ENCODE measurements around the gene MAP2K3. TPM values are rescaled to one million over a fixed set of nuclear protein-coding genes. Genes with fewer than 3 reads are reported as not detected.
"Not testable (repeated sequence)": the region's sequence is repeated elsewhere in the genome, so short reads cannot be mapped to it uniquely, and the experiment has no call there.

MAP2K3 gene
- total RNA-seq, 2 experiments from 2014 or later: 53.6 to 56.8 TPM

DNA sequence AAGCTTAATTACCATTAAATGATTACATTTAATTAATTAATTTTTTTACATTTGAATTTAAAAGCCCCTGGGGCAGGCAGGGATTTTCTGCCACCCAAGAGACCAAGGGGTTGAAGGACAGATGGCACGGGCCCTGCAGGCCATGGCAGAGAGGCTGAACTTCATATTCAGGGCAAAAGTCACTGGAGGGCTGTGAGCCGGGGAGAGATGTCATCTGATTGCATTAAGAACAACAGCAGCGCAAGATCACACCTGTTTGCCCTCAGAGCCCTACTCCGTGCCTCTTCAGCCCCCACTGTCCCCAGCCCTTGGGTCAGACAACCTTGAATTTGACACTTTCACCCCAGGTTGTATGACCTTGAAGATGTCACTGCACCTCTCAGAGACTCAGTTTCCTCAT lies 35.9 kb downstream of the MAP2K3 start:
- H3K4me3 Mint-ChIP-seq; H3K4me1 Mint-ChIP-seq; H3K27ac Mint-ChIP-seq; POLR2A ChIA-PET; H3K9me3 Mint-ChIP-seq; DNase-seq; H3K36me3 Mint-ChIP-seq; ATAC-seq (ENCODE audit: low read depth): not testable (repeated sequence)
- H3K27me3 Mint-ChIP-seq: peaks cover 15% of the 10 kb centered on the region

DNA sequence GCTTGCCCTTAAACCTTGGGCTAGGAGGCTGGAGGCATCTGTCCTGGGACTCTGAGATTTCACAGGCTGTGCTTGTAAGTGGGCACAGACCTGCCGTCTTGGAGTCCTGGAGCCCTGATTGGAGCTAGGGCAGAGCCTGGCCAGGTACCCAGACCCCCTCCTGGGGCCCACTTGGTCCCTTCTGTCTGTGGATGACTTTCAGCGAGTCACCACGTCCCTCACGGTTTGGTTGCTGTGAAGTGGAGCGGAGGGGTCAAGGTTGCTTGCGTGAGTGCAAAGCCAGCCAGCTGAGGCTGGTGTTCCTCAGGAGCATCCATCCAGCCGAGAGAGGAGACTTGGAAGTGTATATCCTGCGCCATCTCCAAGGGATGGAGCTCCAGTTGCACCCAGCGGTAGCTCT lies 36.5 kb downstream of the MAP2K3 start:
- H3K9me3 Mint-ChIP-seq; DNase-seq; H3K4me3 Mint-ChIP-seq; H3K36me3 Mint-ChIP-seq; H3K4me1 Mint-ChIP-seq; POLR2A ChIA-PET; H3K27ac Mint-ChIP-seq; ATAC-seq (ENCODE audit: low read depth): not testable (repeated sequence)
- peaks cover 16% of the 10 kb centered on the region for H3K27me3 Mint-ChIP-seq

GRCh38 chr17:21321744-21322191 lies 37.3 kb downstream of the MAP2K3 start:
- H3K4me1 Mint-ChIP-seq; POLR2A ChIA-PET; H3K9me3 Mint-ChIP-seq; DNase-seq; H3K36me3 Mint-ChIP-seq; H3K27ac Mint-ChIP-seq; H3K4me3 Mint-ChIP-seq; ATAC-seq (ENCODE audit: low read depth): not testable (repeated sequence)
- peaks cover 16% of the 10 kb centered on the region for H3K27me3 Mint-ChIP-seq

GRCh38 chr17:21323257-21324111 lies 39.0 kb downstream of the MAP2K3 start:
- H3K4me1 Mint-ChIP-seq, DNase-seq, H3K36me3 Mint-ChIP-seq, H3K27ac Mint-ChIP-seq, POLR2A ChIA-PET, H3K9me3 Mint-ChIP-seq: not testable (repeated sequence)
- peak; percentile 9 for ATAC-seq (ENCODE audit: low read depth)
- H3K4me3 Mint-ChIP-seq: peak overlapping the region; percentile 88
- H3K27me3 Mint-ChIP-seq: peaks cover 16% of the 10 kb centered on the region

- peaks cover 16% of the 10 kb centered on the region for H3K27me3 Mint-ChIP-seq
- POLR2A ChIA-PET; H3K4me3 Mint-ChIP-seq; H3K27ac Mint-ChIP-seq; H3K9me3 Mint-ChIP-seq; ATAC-seq (ENCODE audit: low read depth); H3K4me1 Mint-ChIP-seq; DNase-seq; H3K36me3 Mint-ChIP-seq: not testable (repeated sequence)
Observed at GRCh38 chr17:21324741-21325140, 40.2 kb downstream of the MAP2K3 start.

- ATAC-seq (ENCODE audit: low read depth); H3K4me3 Mint-ChIP-seq; H3K36me3 Mint-ChIP-seq; H3K9me3 Mint-ChIP-seq; H3K4me1 Mint-ChIP-seq; H3K27ac Mint-ChIP-seq; POLR2A ChIA-PET; DNase-seq: not testable (repeated sequence)
- peaks cover 22% of the 10 kb centered on the region for H3K27me3 Mint-ChIP-seq
Observed at GRCh38 chr17:21327921-21328320, 43.4 kb downstream of the MAP2K3 start.

GRCh38 chr17:21328778-21329177 lies 44.3 kb downstream of the MAP2K3 start:
- H3K27ac Mint-ChIP-seq; ATAC-seq (ENCODE audit: low read depth); H3K4me1 Mint-ChIP-seq; POLR2A ChIA-PET; H3K36me3 Mint-ChIP-seq; H3K4me3 Mint-ChIP-seq; H3K9me3 Mint-ChIP-seq; DNase-seq: not testable (repeated sequence)
- H3K27me3 Mint-ChIP-seq: peaks cover 16% of the 10 kb centered on the region

GRCh38 chr17:21330436-21331160 lies 46.1 kb downstream of the MAP2K3 start:
- H3K4me3 Mint-ChIP-seq: no peak overlapping the region
- H3K27ac Mint-ChIP-seq: no peak overlapping the region
- POLR2A ChIA-PET: no interaction called here
- H3K4me1 Mint-ChIP-seq: peaks cover under 1% of the 10 kb centered on the region
- peaks cover 6% of the 10 kb centered on the region for H3K27me3 Mint-ChIP-seq
- peaks cover 1% of the 10 kb centered on the region for H3K9me3 Mint-ChIP-seq
- no peaks in the 10 kb centered on the region for H3K36me3 Mint-ChIP-seq
- DNase-seq: no peak
- ATAC-seq (ENCODE audit: low read depth): no peak

DNA sequence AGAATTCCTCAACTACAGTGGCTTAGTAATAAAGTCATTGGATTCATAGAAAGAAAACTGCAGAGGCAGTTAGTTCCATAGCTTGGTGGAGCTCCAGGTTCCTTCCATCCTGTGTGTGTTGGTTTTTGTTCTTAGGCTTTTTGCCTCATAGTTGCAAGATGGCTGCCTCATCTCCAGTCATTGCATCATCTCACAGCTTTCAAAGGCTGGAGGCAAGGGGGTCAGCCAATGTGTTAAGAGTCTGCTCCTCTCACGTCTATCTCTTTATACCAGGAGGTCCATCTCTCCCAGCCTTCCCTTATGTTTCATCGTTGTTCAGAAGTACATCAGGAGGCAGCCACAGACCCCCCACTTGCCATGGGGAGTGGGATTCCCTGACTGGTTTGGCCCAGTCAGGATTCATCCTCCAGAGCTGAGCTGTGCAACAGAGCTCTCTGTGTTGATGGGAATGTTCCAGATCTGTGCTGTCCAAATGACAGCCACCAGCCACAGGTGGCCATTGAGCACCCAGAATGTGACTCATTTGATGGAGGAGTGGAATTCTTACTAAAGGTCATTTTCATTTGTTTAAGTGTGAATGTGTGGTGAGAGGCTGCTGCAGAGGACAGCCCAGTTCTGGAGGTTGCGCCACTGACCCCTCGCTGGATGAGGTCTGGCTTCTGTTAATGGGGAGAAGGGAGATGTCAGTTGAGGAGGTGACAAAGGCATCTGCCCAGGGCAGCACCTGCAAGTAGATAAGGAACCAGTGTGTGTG lies 52.2 kb downstream of the MAP2K3 start:
- H3K27ac Mint-ChIP-seq; H3K4me1 Mint-ChIP-seq; POLR2A ChIA-PET; DNase-seq; H3K9me3 Mint-ChIP-seq; H3K27me3 Mint-ChIP-seq; ATAC-seq (ENCODE audit: low read depth); H3K36me3 Mint-ChIP-seq; H3K4me3 Mint-ChIP-seq: not testable (repeated sequence)

DNA sequence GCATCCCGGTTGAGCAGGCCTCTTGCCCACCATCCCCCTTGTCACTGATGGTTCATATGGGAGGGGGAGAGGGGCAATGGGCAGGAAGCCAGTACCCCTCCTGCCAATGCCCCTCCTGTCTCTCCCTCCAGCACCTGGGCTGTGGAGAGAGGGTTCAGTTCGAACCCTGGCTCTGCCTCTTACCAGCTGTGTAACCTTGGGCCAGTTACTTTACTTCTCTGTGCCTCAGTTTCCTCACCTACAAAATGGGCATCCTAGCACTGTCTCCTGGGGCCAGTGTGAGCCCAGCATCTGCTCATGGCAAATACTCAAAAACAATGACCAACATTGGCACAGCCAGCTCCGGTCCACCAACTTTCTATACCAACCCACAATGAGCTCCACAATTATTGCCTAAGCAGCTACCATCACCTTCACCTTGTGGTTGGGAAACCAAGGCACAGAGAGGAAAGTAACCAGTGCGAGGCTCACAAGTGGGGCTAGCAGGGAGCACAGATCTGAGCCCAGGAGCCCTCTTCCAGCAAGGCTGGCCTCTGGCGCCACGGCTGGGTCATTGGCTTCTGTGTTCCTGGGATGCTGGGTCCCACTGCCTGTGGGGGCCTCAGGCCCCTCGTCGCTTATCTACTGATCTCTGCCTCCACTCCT lies 53.6 kb downstream of the MAP2K3 start:
- H3K27ac Mint-ChIP-seq; POLR2A ChIA-PET; ATAC-seq (ENCODE audit: low read depth): not testable (repeated sequence)

GRCh38 chr17:21339011-21339410 lies 54.5 kb downstream of the MAP2K3 start:
- POLR2A ChIA-PET: no interaction called here
- H3K9me3 Mint-ChIP-seq: no peaks in the 10 kb centered on the region
- no peaks in the 10 kb centered on the region for H3K27me3 Mint-ChIP-seq
- no peaks in the 10 kb centered on the region for H3K4me1 Mint-ChIP-seq
- H3K4me3 Mint-ChIP-seq: no peak overlapping the region
- H3K36me3 Mint-ChIP-seq: no peaks in the 10 kb centered on the region
- DNase-seq (no peak), ATAC-seq (ENCODE audit: low read depth) (no peak)
- no peak overlapping the region for H3K27ac Mint-ChIP-seq

More for the DNA sequence above, 53.6 kb downstream of the MAP2K3 start:
- DNase-seq, H3K36me3 Mint-ChIP-seq, H3K4me3 Mint-ChIP-seq, H3K9me3 Mint-ChIP-seq, H3K27me3 Mint-ChIP-seq, H3K4me1 Mint-ChIP-seq: not testable (repeated sequence)

- H3K27me3 Mint-ChIP-seq; H3K27ac Mint-ChIP-seq; POLR2A ChIA-PET; H3K4me1 Mint-ChIP-seq; H3K36me3 Mint-ChIP-seq; H3K9me3 Mint-ChIP-seq; ATAC-seq (ENCODE audit: low read depth); H3K4me3 Mint-ChIP-seq; DNase-seq: not testable (repeated sequence)
Observed at GRCh38 chr17:21339571-21339970, 55.1 kb downstream of the MAP2K3 start.

- H3K27me3 Mint-ChIP-seq; POLR2A ChIA-PET; ATAC-seq (ENCODE audit: low read depth); H3K4me3 Mint-ChIP-seq; DNase-seq; H3K36me3 Mint-ChIP-seq; H3K9me3 Mint-ChIP-seq; H3K4me1 Mint-ChIP-seq; H3K27ac Mint-ChIP-seq: not testable (repeated sequence)
Observed at GRCh38 chr17:21340407-21340806, 55.9 kb downstream of the MAP2K3 start.

All from activated naive CD8-positive, alpha-beta T cell treated with anti-CD3 and anti-CD28 coated beads, Interleukin-2, amount 10 ng/mL, durations not matched to agents 7 days and 5 days (primary cell).